KMS-11 (cell line): ENCODE measurements around the gene ARHGAP11A.

ENCODE experiments used
- H2AFZ ChIP-seq: fragments of 200-600 bp; sonication (generic); 2 replicates; pipeline ENCODE4 v1.6.1; 2016; ENCODE audit warnings: antibody characterized with exemption, mixed run types, low read depth
- H3K27ac ChIP-seq: fragments of 200-600 bp; sonication (generic); 2 replicates; pipeline ENCODE4 v1.6.1; 2016; ENCODE audit warnings: mild to moderate bottlenecking, mixed run types
- H3K27me3 ChIP-seq: fragments of 200-600 bp; sonication (generic); 2 replicates; pipeline ENCODE4 v1.6.1; 2017; ENCODE audit warnings: mild to moderate bottlenecking, low read depth, mixed run types, moderate library complexity; ENCODE audit not compliant: insufficient read depth
- H3K36me3 ChIP-seq: fragments of 200-600 bp; sonication (generic); 2 replicates; pipeline ENCODE4 v1.6.1; 2017; ENCODE audit warnings: mild to moderate bottlenecking, mixed run types; ENCODE audit not compliant: insufficient read depth
- H3K4me1 ChIP-seq: fragments of 200-600 bp; sonication (generic); 2 replicates; pipeline ENCODE4 v1.6.1; 2016; ENCODE audit warnings: mild to moderate bottlenecking, low read depth, mixed run types; ENCODE audit not compliant: poor library complexity, severe bottlenecking
- H3K4me2 ChIP-seq: fragments of 200-600 bp; sonication (generic); 2 replicates; pipeline ENCODE4 v1.7.0; 2016; ENCODE audit warnings: mild to moderate bottlenecking, mixed run types
- H3K4me3 ChIP-seq: fragments of 200-600 bp; sonication (generic); IDR thresholded peaks from 2 replicates; pipeline ENCODE4 v1.6.1; 2017; ENCODE audit warnings: low read depth, low read length, mixed read lengths; ENCODE audit not compliant: insufficient read depth
- H3K79me2 ChIP-seq: fragments of 200-600 bp; sonication (generic); 2 replicates; pipeline ENCODE4 v1.6.1; 2016; ENCODE audit warnings: low read depth, mixed run types; ENCODE audit not compliant: insufficient read depth
- H3K9ac ChIP-seq: fragments of 200-600 bp; sonication (generic); 2 replicates; pipeline ENCODE4 v1.6.1; 2016; ENCODE audit warnings: mild to moderate bottlenecking, mixed run types
- H4K20me1 ChIP-seq: fragments of 200-600 bp; sonication (generic); 2 replicates; pipeline ENCODE4 v1.6.1; 2016; ENCODE audit warnings: mild to moderate bottlenecking, mixed run types; ENCODE audit not compliant: insufficient read depth
- CTCF ChIP-seq: fragments of 200-600 bp; sonication (generic); conservative IDR thresholded peaks from 2 replicates; pipeline ENCODE4 v1.6.1; 2017; ENCODE audit warnings: low read depth, mild to moderate bottlenecking, antibody characterized with exemption, low read length, moderate library complexity, mixed read lengths

Gene ARHGAP11A

GRCh38 chr15:32664796-32665195 is 49.5 kb downstream of the ARHGAP11A start:
- H3K27ac ChIP-seq, result no peak overlapping the region

GRCh38 chr15:32667321-32667720 is 52.0 kb downstream of the ARHGAP11A start:
- H3K4me3 ChIP-seq, result no peak overlapping the region
- no peak overlapping the region for H2AFZ ChIP-seq
- H3K4me2 ChIP-seq, result no peak overlapping the region
- peaks cover 4% of the 10 kb centered on the region for H3K4me1 ChIP-seq
- H3K27me3 ChIP-seq, result no peaks in the 10 kb centered on the region
- no peaks in the 10 kb centered on the region for H4K20me1 ChIP-seq
- TF ChIP-seq CTCF, result no peak
- H3K27ac ChIP-seq, result no peak overlapping the region
- no peaks in the 10 kb centered on the region for H3K79me2 ChIP-seq
- H3K9ac ChIP-seq, result no peak overlapping the region
- no peaks in the 10 kb centered on the region for H3K36me3 ChIP-seq

More at GRCh38 chr15:32664796-32665195, 49.5 kb downstream of the ARHGAP11A start:
- no peaks in the 10 kb centered on the region for H3K79me2 ChIP-seq
- H3K9ac ChIP-seq, result no peak overlapping the region
- no peaks in the 10 kb centered on the region for H4K20me1 ChIP-seq
- H3K4me3 ChIP-seq, result no peak overlapping the region
- no peak for TF ChIP-seq CTCF
- no peaks in the 10 kb centered on the region for H3K27me3 ChIP-seq
- H3K4me2 ChIP-seq, result no peak overlapping the region
- H3K36me3 ChIP-seq, result no peaks in the 10 kb centered on the region
- peaks cover 5% of the 10 kb centered on the region for H3K4me1 ChIP-seq
- no peak overlapping the region for H2AFZ ChIP-seq

- H3K27me3 ChIP-seq, result no peaks in the 10 kb centered on the region
- H3K4me2 ChIP-seq, result no peak overlapping the region
- H4K20me1 ChIP-seq, result no peaks in the 10 kb centered on the region
- H2AFZ ChIP-seq, result no peak overlapping the region
- H3K36me3 ChIP-seq, result no peaks in the 10 kb centered on the region
- no peak overlapping the region for H3K4me3 ChIP-seq
- H3K9ac ChIP-seq, result no peak overlapping the region
- TF ChIP-seq CTCF, result no peak
- no peaks in the 10 kb centered on the region for H3K79me2 ChIP-seq
- no peak overlapping the region for H3K27ac ChIP-seq
- H3K4me1 ChIP-seq, result no peaks in the 10 kb centered on the region
These were observed 53.6 kb downstream of the ARHGAP11A start for GRCh38 chr15:32668942-32669341.

GRCh38 chr15:32669896-32670611 is 54.8 kb downstream of the ARHGAP11A start:
- H3K27ac ChIP-seq, result no peak overlapping the region

More at GRCh38 chr15:32669896-32670611, 54.8 kb downstream of the ARHGAP11A start:
- no peaks in the 10 kb centered on the region for H3K27me3 ChIP-seq
- H3K4me2 ChIP-seq, result no peak overlapping the region
- no peak overlapping the region for H2AFZ ChIP-seq
- no peak overlapping the region for H3K9ac ChIP-seq
- no peaks in the 10 kb centered on the region for H3K4me1 ChIP-seq
- H3K36me3 ChIP-seq, result no peaks in the 10 kb centered on the region
- H3K79me2 ChIP-seq, result no peaks in the 10 kb centered on the region
- no peak overlapping the region for H3K4me3 ChIP-seq
- TF ChIP-seq CTCF, result no peak
- no peaks in the 10 kb centered on the region for H4K20me1 ChIP-seq
